HEK293 (cell line): Measurements from ENCODE around the gene GABBR2.

Experiments
- CTCF ChIA-PET: fragments of 350-600 bp; formaldehyde crosslinking; extraction: SDS; loops from one replicate; lab custom pipeline; 2021; ENCODE audit warnings: antibody characterized with exemption; lab: Yijun Ruan, JAX
- POLR2A ChIA-PET: fragments of 300-600 bp; formaldehyde crosslinking; extraction: SDS; loops from one replicate; lab custom pipeline; 2020; ENCODE audit warnings: antibody characterized with exemption, inconsistent platforms; lab: Yijun Ruan, JAX
- H3K27ac ChIP-seq: fragments of 200-500 bp; sonication (Bioruptor generic); 2 replicates; pipeline ENCODE4 v1.5.1; 2014; ENCODE audit warnings: low read depth, low read length, control low read depth, inconsistent platforms; ENCODE audit errors: extremely low read depth
- H3K36me3 ChIP-seq, 2 experiments: fragments of 200-500 bp in 1 of 2; sonication (Bioruptor generic) in 1 of 2; 1 replicate in 1 of 2; 2 replicates in 1 of 2; pipeline ENCODE4 v1.5.1; 2014 to 2017; ENCODE audit warnings: inconsistent platforms in 2 of 2, low read length in 2 of 2; ENCODE audit not compliant: control insufficient read depth in 2 of 2, insufficient read depth in 1 of 2
- H3K4me1 ChIP-seq: fragments of 200-500 bp; sonication (Bioruptor generic); 2 replicates; pipeline ENCODE4 v1.5.1; 2014; ENCODE audit warnings: mild to moderate bottlenecking, low read length, inconsistent platforms; ENCODE audit not compliant: control insufficient read depth, insufficient read depth
- H3K4me3 ChIP-seq: 2 replicates; pipeline ENCODE4 v1.5.1; 2011; ENCODE audit warnings: low read depth, mild to moderate bottlenecking, control low read depth, low read length, moderate library complexity
- H3K9me3 ChIP-seq: fragments of 200-500 bp; sonication (Bioruptor generic); 2 replicates; pipeline ENCODE4 v1.5.1; 2014; ENCODE audit warnings: low read depth, low read length, inconsistent platforms; ENCODE audit not compliant: control insufficient read depth, insufficient read depth
- HOXD13 ChIP-seq: sonication (generic); formaldehyde crosslinking; IDR thresholded peaks from 2 replicates; pipeline ENCODE4 v1.8.0; 2022; ENCODE audit warnings: missing genetic modification reagents, borderline replicate concordance
- KLF7 ChIP-seq: fragments of 450-650 bp; formaldehyde crosslinking; IDR thresholded peaks from 2 replicates; pipeline ENCODE4 v1.5.1; 2016; ENCODE audit warnings: missing biosample characterization, missing genetic modification characterization, borderline replicate concordance
- KLF8 ChIP-seq: fragments of 450-650 bp; formaldehyde crosslinking; IDR thresholded peaks from 2 replicates; pipeline ENCODE4 v1.5.1; 2016; ENCODE audit warnings: missing biosample characterization, missing genetic modification characterization
- YY2 ChIP-seq: fragments of 450-650 bp; formaldehyde crosslinking; IDR thresholded peaks from 2 replicates; pipeline ENCODE4 v1.5.1; 2016; ENCODE audit warnings: missing biosample characterization, missing genetic modification characterization
- ZBTB26 ChIP-seq: fragments of 450-650 bp; formaldehyde crosslinking; optimal IDR thresholded peaks from 2 replicates; pipeline ENCODE3; 2016; ENCODE audit warnings: missing biosample characterization, mild to moderate bottlenecking, missing genetic modification characterization
- ZNF114 ChIP-seq: fragments of 450-650 bp; formaldehyde crosslinking; IDR thresholded peaks from 2 replicates; pipeline ENCODE4 v1.5.0; 2017; ENCODE audit warnings: missing biosample characterization, missing genetic modification characterization
- ZNF239 ChIP-seq: fragments of 450-650 bp; formaldehyde crosslinking; IDR thresholded peaks from 2 replicates; pipeline ENCODE4 v1.5.1; 2016; ENCODE audit warnings: missing biosample characterization, missing genetic modification characterization
- ZNF311 ChIP-seq: fragments of 450-650 bp; formaldehyde crosslinking; IDR thresholded peaks from 2 replicates; pipeline ENCODE4 v1.5.1; 2017; ENCODE audit warnings: missing biosample characterization, missing genetic modification characterization, borderline replicate concordance
- ZNF404 ChIP-seq: fragments of 450-650 bp; formaldehyde crosslinking; IDR thresholded peaks from 2 replicates; pipeline ENCODE4 v1.5.1; 2017; ENCODE audit warnings: missing biosample characterization, missing genetic modification characterization
- ZNF426 ChIP-seq: fragments of 450-650 bp; formaldehyde crosslinking; IDR thresholded peaks from 2 replicates; pipeline ENCODE4 v1.5.1; 2017; ENCODE audit warnings: missing biosample characterization, missing genetic modification characterization, mild to moderate bottlenecking, inconsistent platforms, moderate library complexity
- ZNF623 ChIP-seq: fragments of 450-650 bp; formaldehyde crosslinking; IDR thresholded peaks from 2 replicates; pipeline ENCODE4 v1.5.1; 2016; ENCODE audit warnings: missing biosample characterization, missing genetic modification characterization
- ZNF639 ChIP-seq: fragments of 450-650 bp; formaldehyde crosslinking; IDR thresholded peaks from 2 replicates; pipeline ENCODE4 v1.5.1; 2016; ENCODE audit warnings: missing biosample characterization, missing genetic modification characterization
- ZNF677 ChIP-seq: fragments of 450-650 bp; IDR thresholded peaks from 2 replicates; pipeline ENCODE4 v1.5.0; 2018; ENCODE audit warnings: missing biosample characterization, mild to moderate bottlenecking, missing genetic modification characterization, moderate library complexity
- ZSCAN30 ChIP-seq: fragments of 450-650 bp; IDR thresholded peaks from 2 replicates; pipeline ENCODE4 v1.5.1; 2018; ENCODE audit warnings: missing biosample characterization, mild to moderate bottlenecking, missing genetic modification characterization, moderate library complexity
- ZXDB ChIP-seq: fragments of 450-650 bp; formaldehyde crosslinking; IDR thresholded peaks from 2 replicates; pipeline ENCODE4 v1.5.1; 2016; ENCODE audit warnings: missing biosample characterization, missing genetic modification characterization
- TF ChIP-seq, protein P1 (sequence below): fragments of 450-650 bp; formaldehyde crosslinking; IDR thresholded peaks from 2 replicates; pipeline ENCODE4 v1.5.1; 2016; ENCODE audit warnings: missing biosample characterization, missing genetic modification characterization
- TF ChIP-seq, protein P2 (sequence below): fragments of 450-650 bp; formaldehyde crosslinking; IDR thresholded peaks from 2 replicates; pipeline ENCODE4 v1.5.1; 2016; ENCODE audit warnings: missing biosample characterization, missing genetic modification characterization, borderline replicate concordance
- TF ChIP-seq, protein P3 (sequence below): fragments of 450-650 bp; formaldehyde crosslinking; IDR thresholded peaks from 2 replicates; pipeline ENCODE4 v1.5.1; 2016; ENCODE audit warnings: missing biosample characterization, missing genetic modification characterization
- TF ChIP-seq, protein P4 (sequence below): sonication (generic); formaldehyde crosslinking; IDR thresholded peaks from 2 replicates; pipeline ENCODE4 v1.8.1; 2022; ENCODE audit warnings: mild to moderate bottlenecking, moderate library complexity, missing genetic modification reagents
- TF ChIP-seq, protein P5 (sequence below): fragments of 450-650 bp; formaldehyde crosslinking; IDR thresholded peaks from 2 replicates; pipeline ENCODE4 v1.5.1; 2016; ENCODE audit warnings: missing biosample characterization, missing genetic modification characterization

Gene GABBR2

DNA sequence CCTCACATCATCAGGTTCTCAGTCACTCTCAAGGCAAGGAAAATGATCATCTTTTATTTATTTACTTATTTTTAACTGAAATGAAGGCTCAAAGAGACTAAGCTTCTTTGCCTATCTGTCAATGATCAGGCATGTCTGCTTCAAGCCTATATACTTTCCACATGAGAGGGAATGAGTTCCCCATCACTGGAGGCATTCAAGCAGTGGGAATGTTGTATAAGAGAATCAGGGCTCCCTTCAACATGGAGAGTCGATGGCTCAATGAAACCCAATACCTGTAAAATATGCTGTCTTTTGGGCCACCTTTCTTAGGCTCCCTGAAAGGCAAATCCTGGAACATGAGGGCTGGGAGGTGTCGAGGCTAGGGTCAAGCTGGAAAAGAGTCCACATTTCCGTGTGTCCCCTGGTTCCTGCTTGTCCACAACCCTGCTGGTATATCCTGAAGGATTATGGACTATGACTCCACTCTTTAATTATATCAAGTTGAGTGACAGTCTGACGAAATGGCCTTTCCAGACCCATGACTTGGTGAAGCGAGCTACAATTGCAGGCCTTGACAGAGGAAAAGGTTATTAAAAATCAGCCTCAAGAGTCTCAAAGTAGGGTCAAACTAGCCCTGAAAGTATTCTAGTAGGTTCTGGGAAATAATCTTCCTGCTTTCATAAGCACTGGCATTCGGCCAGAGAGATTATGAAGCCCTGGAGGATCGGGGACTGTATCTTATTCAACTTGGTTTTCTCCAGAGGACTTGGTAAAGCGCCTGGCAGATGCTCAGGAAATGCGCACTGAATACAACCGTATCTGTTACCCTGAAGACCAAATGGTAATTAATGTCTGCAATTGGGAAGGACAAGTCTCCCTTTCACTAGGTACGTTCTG, 307.4 kb downstream of the GABBR2 start (continued):
- TF ChIP-seq ZNF114 (no peak), HOXD13 (CRISPR knock-in tag) (no peak), ZNF623 (tag by site-specific recombination) (no peak)

DNA sequence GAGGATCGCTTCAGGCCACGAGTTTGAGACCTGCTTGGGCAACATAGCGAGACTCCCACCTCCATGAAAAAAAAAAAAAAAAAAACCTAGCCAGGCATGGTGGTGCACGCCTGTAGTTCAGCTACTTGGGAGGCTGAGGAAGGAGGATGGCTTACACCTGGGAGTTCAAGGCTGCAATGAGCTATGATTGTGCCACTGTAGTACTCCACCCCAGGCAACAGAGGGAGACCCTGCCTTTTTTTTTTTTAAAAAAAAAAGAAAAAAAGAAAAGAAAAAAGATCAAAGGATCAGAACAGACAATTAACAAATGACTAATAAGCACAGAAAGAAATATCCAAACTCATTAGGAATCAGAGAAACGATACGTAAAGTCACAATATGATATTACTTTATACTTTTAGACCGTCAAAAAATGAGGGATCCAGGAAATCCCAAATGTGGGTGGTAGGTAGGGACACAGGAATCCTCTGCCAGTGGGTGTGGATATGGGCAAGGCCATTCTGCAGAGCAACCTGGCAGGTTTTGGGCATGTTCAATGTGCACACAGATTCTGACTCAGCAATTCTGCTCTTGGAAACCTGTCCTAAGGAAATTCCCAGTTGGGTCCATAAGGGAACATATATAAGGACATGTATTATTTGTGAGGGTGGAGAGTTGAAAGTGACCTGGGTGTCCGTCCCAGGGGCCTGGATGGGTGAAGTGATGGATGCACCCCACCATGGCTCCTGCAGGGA, 308.6 kb downstream of the GABBR2 start:
- TF ChIP-seq, protein P1, sequence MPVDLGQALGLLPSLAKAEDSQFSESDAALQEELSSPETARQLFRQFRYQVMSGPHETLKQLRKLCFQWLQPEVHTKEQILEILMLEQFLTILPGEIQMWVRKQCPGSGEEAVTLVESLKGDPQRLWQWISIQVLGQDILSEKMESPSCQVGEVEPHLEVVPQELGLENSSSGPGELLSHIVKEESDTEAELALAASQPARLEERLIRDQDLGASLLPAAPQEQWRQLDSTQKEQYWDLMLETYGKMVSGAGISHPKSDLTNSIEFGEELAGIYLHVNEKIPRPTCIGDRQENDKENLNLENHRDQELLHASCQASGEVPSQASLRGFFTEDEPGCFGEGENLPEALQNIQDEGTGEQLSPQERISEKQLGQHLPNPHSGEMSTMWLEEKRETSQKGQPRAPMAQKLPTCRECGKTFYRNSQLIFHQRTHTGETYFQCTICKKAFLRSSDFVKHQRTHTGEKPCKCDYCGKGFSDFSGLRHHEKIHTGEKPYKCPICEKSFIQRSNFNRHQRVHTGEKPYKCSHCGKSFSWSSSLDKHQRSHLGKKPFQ = no peak
- TF ChIP-seq KLF8 (tag by site-specific recombination) = no peak
- no peak for TF ChIP-seq ZBTB26
- TF ChIP-seq, protein P2, sequence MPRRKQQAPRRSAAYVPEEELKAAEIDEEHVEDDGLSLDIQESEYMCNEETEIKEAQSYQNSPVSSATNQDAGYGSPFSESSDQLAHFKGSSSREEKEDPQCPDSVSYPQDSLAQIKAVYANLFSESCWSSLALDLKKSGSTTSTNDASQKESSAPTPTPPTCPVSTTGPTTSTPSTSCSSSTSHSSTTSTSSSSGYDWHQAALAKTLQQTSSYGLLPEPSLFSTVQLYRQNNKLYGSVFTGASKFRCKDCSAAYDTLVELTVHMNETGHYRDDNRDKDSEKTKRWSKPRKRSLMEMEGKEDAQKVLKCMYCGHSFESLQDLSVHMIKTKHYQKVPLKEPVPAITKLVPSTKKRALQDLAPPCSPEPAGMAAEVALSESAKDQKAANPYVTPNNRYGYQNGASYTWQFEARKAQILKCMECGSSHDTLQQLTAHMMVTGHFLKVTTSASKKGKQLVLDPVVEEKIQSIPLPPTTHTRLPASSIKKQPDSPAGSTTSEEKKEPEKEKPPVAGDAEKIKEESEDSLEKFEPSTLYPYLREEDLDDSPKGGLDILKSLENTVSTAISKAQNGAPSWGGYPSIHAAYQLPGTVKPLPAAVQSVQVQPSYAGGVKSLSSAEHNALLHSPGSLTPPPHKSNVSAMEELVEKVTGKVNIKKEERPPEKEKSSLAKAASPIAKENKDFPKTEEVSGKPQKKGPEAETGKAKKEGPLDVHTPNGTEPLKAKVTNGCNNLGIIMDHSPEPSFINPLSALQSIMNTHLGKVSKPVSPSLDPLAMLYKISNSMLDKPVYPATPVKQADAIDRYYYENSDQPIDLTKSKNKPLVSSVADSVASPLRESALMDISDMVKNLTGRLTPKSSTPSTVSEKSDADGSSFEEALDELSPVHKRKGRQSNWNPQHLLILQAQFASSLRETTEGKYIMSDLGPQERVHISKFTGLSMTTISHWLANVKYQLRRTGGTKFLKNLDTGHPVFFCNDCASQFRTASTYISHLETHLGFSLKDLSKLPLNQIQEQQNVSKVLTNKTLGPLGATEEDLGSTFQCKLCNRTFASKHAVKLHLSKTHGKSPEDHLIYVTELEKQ (tag by site-specific recombination) = no peak
- no peak for TF ChIP-seq ZNF639
- no peak for TF ChIP-seq ZNF311 (tag by site-specific recombination)
- no peak for TF ChIP-seq ZXDB (tag by site-specific recombination)
- TF ChIP-seq ZNF239 = no peak
- no peak for TF ChIP-seq ZNF404 (tag by site-specific recombination)
- TF ChIP-seq, protein P3, sequence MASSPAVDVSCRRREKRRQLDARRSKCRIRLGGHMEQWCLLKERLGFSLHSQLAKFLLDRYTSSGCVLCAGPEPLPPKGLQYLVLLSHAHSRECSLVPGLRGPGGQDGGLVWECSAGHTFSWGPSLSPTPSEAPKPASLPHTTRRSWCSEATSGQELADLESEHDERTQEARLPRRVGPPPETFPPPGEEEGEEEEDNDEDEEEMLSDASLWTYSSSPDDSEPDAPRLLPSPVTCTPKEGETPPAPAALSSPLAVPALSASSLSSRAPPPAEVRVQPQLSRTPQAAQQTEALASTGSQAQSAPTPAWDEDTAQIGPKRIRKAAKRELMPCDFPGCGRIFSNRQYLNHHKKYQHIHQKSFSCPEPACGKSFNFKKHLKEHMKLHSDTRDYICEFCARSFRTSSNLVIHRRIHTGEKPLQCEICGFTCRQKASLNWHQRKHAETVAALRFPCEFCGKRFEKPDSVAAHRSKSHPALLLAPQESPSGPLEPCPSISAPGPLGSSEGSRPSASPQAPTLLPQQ (tag by site-specific recombination) = no peak
- TF ChIP-seq, protein P4, sequence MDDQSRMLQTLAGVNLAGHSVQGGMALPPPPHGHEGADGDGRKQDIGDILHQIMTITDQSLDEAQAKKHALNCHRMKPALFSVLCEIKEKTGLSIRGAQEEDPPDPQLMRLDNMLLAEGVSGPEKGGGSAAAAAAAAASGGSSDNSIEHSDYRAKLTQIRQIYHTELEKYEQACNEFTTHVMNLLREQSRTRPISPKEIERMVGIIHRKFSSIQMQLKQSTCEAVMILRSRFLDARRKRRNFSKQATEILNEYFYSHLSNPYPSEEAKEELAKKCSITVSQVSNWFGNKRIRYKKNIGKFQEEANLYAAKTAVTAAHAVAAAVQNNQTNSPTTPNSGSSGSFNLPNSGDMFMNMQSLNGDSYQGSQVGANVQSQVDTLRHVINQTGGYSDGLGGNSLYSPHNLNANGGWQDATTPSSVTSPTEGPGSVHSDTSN (CRISPR knock-in tag) = no peak
- TF ChIP-seq ZSCAN30 (tag by site-specific recombination) = no peak
- TF ChIP-seq ZNF426 (tag by site-specific recombination) = no peak
- no peak for TF ChIP-seq ZNF677
- TF ChIP-seq KLF7 = no peak
- TF ChIP-seq, protein P5, sequence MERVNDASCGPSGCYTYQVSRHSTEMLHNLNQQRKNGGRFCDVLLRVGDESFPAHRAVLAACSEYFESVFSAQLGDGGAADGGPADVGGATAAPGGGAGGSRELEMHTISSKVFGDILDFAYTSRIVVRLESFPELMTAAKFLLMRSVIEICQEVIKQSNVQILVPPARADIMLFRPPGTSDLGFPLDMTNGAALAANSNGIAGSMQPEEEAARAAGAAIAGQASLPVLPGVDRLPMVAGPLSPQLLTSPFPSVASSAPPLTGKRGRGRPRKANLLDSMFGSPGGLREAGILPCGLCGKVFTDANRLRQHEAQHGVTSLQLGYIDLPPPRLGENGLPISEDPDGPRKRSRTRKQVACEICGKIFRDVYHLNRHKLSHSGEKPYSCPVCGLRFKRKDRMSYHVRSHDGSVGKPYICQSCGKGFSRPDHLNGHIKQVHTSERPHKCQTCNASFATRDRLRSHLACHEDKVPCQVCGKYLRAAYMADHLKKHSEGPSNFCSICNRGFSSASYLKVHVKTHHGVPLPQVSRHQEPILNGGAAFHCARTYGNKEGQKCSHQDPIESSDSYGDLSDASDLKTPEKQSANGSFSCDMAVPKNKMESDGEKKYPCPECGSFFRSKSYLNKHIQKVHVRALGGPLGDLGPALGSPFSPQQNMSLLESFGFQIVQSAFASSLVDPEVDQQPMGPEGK (tag by site-specific recombination) = no peak
- no peak for TF ChIP-seq YY2
- TF ChIP-seq, all 188 proteins: peak for 0
- Histone ChIP-seq H3K36me3 (no peaks in the 10 kb centered on the region), H3K4me1 (no peaks in the 10 kb centered on the region), H3K27ac (no peak overlapping the region), H3K9me3 (no peaks in the 10 kb centered on the region), H3K4me3 (no peak overlapping the region)
- ChIA-PET CTCF (interaction anchor here (0.6 kb wide), 1 partner anchor 401 kb away, joined by 3 read pairs; no protein-coding TSS in a partner anchor), POLR2A (interaction anchor here (0.6 kb wide), 1 partner anchor 703 kb away, joined by 5 read pairs; the partner anchor contains the start of gene XPA)
